HG02840 (cell line): ENCODE data around the gene SPATC1L.

ENCODE experiments used
- ATAC-seq: cut with Tn5 transposase; IDR thresholded peaks from one replicate; pipeline ENCODE4 v1.9.1; 2021; ENCODE audit warnings: mild to moderate bottlenecking, moderate library complexity, moderate number of reproducible peaks; ENCODE audit not compliant: unreplicated experiment, low FRiP score

SPATC1L gene

GRCh38 chr21:46215436-46216131 is 31.3 kb upstream of the SPATC1L start:
- no peak for ATAC-seq

GRCh38 chr21:46214478-46215340 is 30.4 kb upstream of the SPATC1L start:
- ATAC-seq = no peak

GRCh38 chr21:46213620-46214286 is 29.5 kb upstream of the SPATC1L start:
- no peak for ATAC-seq

GRCh38 chr21:46212721-46213484 is 28.6 kb upstream of the SPATC1L start:
- ATAC-seq = no peak

GRCh38 chr21:46211786-46212720 is 27.8 kb upstream of the SPATC1L start:
- ATAC-seq = no peak

- ATAC-seq = no peak
Observed at GRCh38 chr21:46211376-46211775, 27.1 kb upstream of the SPATC1L start.

- no peak for ATAC-seq
Observed at GRCh38 chr21:46210378-46211136, 26.3 kb upstream of the SPATC1L start.

GRCh38 chr21:46208761-46209721 is 24.8 kb upstream of the SPATC1L start:
- ATAC-seq = no peak

- ATAC-seq = no peak
Observed at GRCh38 chr21:46207920-46208591, 23.8 kb upstream of the SPATC1L start.

- ATAC-seq = no peak
Observed at GRCh38 chr21:46207006-46207919, 23.0 kb upstream of the SPATC1L start.

- ATAC-seq = no peak
Observed at GRCh38 chr21:46206163-46207005, 22.1 kb upstream of the SPATC1L start.

GRCh38 chr21:46205766-46206162 is 21.5 kb upstream of the SPATC1L start:
- ATAC-seq = no peak

- ATAC-seq = no peak
Observed at GRCh38 chr21:46205166-46205565, 20.9 kb upstream of the SPATC1L start.

GRCh38 chr21:46203203-46203600 is 18.9 kb upstream of the SPATC1L start:
- no peak for ATAC-seq

- no peak for ATAC-seq
Observed at GRCh38 chr21:46202592-46203202, 18.4 kb upstream of the SPATC1L start.
